Fibroblast of mammary gland (primary cell): ENCODE measurements around the gene NEGR1.
A peak's percentile ranks its signal among the peaks of the same experiment; 100 is the strongest.

Experiments
- DNase-seq: peaks from one replicate; pipeline ENCODE4 v3.0.0-alpha.2; 2010; ENCODE audit warnings: low read depth
- H3K4me3 ChIP-seq: 2 replicates; pipeline ENCODE4 v1.5.1; 2011; ENCODE audit warnings: low read depth, mild to moderate bottlenecking, low read length, moderate library complexity; ENCODE audit not compliant: control insufficient read depth
- CTCF ChIP-seq: conservative IDR thresholded peaks from 2 replicates; pipeline ENCODE4 v1.5.1; 2011; ENCODE audit warnings: low read depth, low read length, inconsistent platforms; ENCODE audit not compliant: control insufficient read depth, insufficient read depth

Gene NEGR1

DNA sequence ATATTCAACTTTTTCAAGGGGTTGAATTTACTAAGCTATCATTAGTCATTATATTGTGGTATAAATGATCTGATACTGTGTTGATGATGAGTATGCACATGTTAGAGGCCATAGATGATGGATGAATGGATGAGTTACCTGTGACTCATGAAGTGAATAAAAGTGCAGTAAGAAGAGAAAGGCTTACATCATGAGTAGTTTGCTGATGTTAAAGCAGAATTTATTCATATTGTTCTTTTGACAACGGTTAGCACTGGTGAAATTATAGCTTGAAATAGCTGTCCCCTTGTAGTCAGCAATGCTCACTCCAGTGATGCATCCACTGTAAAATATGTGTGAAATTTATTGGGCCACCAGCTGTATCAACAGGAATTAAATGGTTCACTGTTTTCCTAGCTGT lies 660.6 kb downstream of the NEGR1 start:
- DNase-seq = peak; percentile 91
- TF ChIP-seq CTCF = no peak

GRCh38 chr1:71618766-71619530 lies 663.4 kb downstream of the NEGR1 start:
- H3K4me3 ChIP-seq = no peak overlapping the region
- no peak for TF ChIP-seq CTCF
- no peak for DNase-seq

More for the DNA sequence above, 660.6 kb downstream of the NEGR1 start:
- no peak overlapping the region for H3K4me3 ChIP-seq

DNA sequence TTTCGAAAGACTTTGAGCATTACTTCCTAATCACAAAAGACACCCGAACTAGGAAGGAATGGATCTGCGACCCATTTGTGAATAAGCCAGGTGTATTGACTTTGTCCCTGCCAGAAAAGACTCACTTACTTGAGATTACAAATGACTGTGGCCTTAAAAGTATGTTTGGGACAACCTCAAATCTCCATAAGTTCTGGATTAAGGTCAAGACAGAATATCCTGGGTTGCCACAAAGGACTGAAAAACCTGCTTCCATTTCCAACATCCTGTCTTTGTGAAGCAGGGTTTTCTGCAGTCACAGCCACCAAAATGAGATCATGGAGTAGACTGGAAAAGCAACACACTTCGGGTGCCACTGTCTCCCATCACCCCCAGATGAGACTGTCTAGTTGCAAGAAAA lies 664.1 kb downstream of the NEGR1 start:
- no peak overlapping the region for H3K4me3 ChIP-seq
- TF ChIP-seq CTCF = no peak
- no peak for DNase-seq

DNA sequence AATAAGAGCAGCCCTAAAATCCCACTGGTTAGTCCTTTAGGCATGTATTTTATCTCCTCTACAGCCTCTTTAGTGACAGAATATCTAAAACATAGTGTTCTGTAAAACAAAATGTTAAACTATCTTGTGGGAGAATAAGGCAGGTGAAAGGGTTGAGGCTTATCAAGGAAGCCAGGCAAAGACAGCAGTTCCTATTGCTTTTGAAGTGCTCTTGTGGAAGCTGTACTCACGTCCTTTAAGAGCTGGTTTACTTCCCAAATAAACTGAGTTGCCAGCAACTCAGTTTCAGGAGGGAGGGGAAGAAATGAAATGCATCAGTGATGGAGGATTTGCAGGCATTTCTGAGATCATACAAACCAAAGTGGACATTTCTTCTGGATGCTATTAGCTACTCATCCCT lies 671.9 kb downstream of the NEGR1 start:
- H3K4me3 ChIP-seq = no peak overlapping the region
- no peak for TF ChIP-seq CTCF
- DNase-seq = no peak

GRCh38 chr1:71603044-71603776 lies 679.1 kb downstream of the NEGR1 start:
- H3K4me3 ChIP-seq = no peak overlapping the region
- DNase-seq = no peak
- no peak for TF ChIP-seq CTCF

GRCh38 chr1:71600023-71600422 lies 682.3 kb downstream of the NEGR1 start:
- DNase-seq = no peak
- no peak overlapping the region for H3K4me3 ChIP-seq
- TF ChIP-seq CTCF = no peak
